Omental fat pad (tissue), 4 donors: ENCODE results near the gene OBSCN. TPM values are rescaled to one million over a fixed set of nuclear protein-coding genes. Genes with fewer than 3 reads are reported as not detected.
"Not testable (repeated sequence)": the region's sequence is repeated elsewhere in the genome, so short reads cannot be mapped to it uniquely, and the experiment has no call there.

Experiments used
- ATAC-seq: fragments of 150-250 bp; one replicate; pipeline ENCODE4 v1.9.1; 2016; ENCODE audit warnings: mild to moderate bottlenecking, moderate library complexity; ENCODE audit not compliant: low FRiP score
- DNase-seq: peaks from one replicate; pipeline ENCODE4 v3.0.0-alpha.2; 2019; ENCODE audit warnings: low spot score
- total RNA-seq, 4 donors: library from RNA; depleted of rRNA; stranded (reverse); fragments of >200 nt; gene quantifications; one replicate each; pipeline ENCODE4 v1.1.0, GENCODE V29; 2016
- TF ChIP-seq, protein P1 (sequence below), 3 donors: fragments of 450-650 bp; IDR thresholded peaks; one replicate each; pipeline ENCODE4 v1.5.1; 2016 to 2017; ENCODE audit warnings: antibody characterized with exemption in 3 of 3, mild to moderate bottlenecking in 3 of 3, moderate library complexity in 2 of 3

Gene OBSCN
- total RNA-seq, 4 donors from 2014 or later, result 5.4 to 26.0 (median 9.7) TPM

GRCh38 chr1:228218513-228219244 is 10.8 kb downstream of the OBSCN start:
- ATAC-seq (no peak), DNase-seq (no peak)
- TF ChIP-seq, protein P1, sequence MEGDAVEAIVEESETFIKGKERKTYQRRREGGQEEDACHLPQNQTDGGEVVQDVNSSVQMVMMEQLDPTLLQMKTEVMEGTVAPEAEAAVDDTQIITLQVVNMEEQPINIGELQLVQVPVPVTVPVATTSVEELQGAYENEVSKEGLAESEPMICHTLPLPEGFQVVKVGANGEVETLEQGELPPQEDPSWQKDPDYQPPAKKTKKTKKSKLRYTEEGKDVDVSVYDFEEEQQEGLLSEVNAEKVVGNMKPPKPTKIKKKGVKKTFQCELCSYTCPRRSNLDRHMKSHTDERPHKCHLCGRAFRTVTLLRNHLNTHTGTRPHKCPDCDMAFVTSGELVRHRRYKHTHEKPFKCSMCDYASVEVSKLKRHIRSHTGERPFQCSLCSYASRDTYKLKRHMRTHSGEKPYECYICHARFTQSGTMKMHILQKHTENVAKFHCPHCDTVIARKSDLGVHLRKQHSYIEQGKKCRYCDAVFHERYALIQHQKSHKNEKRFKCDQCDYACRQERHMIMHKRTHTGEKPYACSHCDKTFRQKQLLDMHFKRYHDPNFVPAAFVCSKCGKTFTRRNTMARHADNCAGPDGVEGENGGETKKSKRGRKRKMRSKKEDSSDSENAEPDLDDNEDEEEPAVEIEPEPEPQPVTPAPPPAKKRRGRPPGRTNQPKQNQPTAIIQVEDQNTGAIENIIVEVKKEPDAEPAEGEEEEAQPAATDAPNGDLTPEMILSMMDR (IDR thresholded peaks at IDR 0.05), result no peak

- no peak for ATAC-seq
- TF ChIP-seq, protein P1 (IDR thresholded peaks at IDR 0.05), result no peak
- DNase-seq, result no peak
Observed at GRCh38 chr1:228219245-228219961, 11.6 kb downstream of the OBSCN start.

- ATAC-seq, result no peak
- TF ChIP-seq, protein P1 (IDR thresholded peaks at IDR 0.05), result no peak
- no peak for DNase-seq
Observed at GRCh38 chr1:228219962-228220780, 12.3 kb downstream of the OBSCN start.

- DNase-seq, ATAC-seq: not testable (repeated sequence)
Observed at GRCh38 chr1:228221097-228221496, 13.3 kb downstream of the OBSCN start.

GRCh38 chr1:228222548-228222947 is 14.7 kb downstream of the OBSCN start:
- no peak for DNase-seq
- TF ChIP-seq, protein P1 (IDR thresholded peaks at IDR 0.05), result no peak
- no peak for ATAC-seq

DNA sequence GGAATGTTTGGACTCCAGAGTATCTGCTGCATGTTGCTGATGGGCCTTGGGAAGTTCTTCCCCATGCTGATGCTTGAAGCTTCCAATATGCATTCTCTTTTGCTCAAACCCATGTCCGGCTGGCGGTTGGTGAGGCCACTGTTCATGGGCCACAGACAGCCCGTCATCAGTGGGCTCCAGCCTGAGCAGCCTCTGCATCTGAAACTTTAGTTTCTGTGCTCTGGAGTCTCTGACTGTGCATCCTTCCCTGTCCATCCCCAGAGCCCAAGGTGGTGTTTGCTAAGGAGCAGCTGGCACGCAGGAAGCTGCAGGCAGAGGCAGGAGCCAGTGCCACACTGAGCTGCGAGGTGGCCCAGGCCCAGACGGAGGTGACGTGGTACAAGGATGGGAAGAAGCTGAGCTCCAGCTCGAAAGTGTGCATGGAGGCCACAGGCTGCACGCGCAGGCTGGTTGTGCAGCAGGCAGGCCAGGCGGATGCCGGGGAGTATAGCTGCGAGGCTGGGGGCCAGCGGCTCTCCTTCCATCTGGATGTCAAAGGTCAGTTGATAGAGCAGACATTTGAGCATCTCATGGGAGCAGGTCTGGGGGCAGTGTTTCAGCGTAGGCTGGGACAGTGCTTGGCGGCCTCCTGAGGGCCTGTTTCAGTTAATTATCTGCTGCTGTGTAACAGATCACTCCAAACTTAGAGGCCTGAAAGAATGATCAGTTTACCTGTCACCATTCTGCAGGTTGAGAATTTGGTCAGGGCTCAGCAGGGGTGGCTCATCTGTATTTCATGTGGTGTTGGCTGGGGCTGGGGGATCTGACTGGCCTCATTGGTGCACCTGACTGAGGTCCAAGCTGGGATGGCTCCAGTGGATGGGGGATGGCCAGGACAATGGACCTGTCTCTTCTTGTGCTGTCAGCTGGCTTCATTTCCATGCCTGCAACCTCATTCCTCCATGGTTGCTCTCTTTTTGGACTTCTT is 16.6 kb downstream of the OBSCN start:
- TF ChIP-seq, protein P1 (IDR thresholded peaks at IDR 0.05), result no peak
- DNase-seq, result no peak
- no peak for ATAC-seq
